Endodermal cell (in vitro differentiated cells): ENCODE data around the gene REG3A. TPM values are rescaled to one million over a fixed set of nuclear protein-coding genes. Genes with fewer than 3 reads are reported as not detected.

ENCODE experiments used
- DNase-seq: peaks from one replicate; pipeline ENCODE4 v3.0.0-alpha.2; 2017
- H3K27ac ChIP-seq: 2 replicates; pipeline ENCODE4 v1.5.1; 2013; ENCODE audit warnings: mild to moderate bottlenecking, low read depth, low read length, moderate library complexity
- H3K27me3 ChIP-seq: 2 replicates; pipeline ENCODE4 v1.6.1; 2013; ENCODE audit warnings: mild to moderate bottlenecking, low read length, moderate library complexity; ENCODE audit not compliant: insufficient read depth, control insufficient read depth, poor library complexity, severe bottlenecking
- H3K36me3 ChIP-seq: 2 replicates; pipeline ENCODE4 v1.7.0; 2013; ENCODE audit warnings: mild to moderate bottlenecking, low read length, moderate library complexity; ENCODE audit not compliant: control insufficient read depth, insufficient read depth
- H3K4me1 ChIP-seq: one replicate; pipeline ENCODE4 v1.7.0; 2013; ENCODE audit warnings: low read length; ENCODE audit not compliant: control insufficient read depth, insufficient read depth
- H3K4me3 ChIP-seq: 2 replicates; pipeline ENCODE4 v1.5.1; 2013; ENCODE audit warnings: mild to moderate bottlenecking, low read length, moderate library complexity
- H3K9ac ChIP-seq: 2 replicates; pipeline ENCODE4 v1.6.1; 2013; ENCODE audit warnings: mild to moderate bottlenecking, low read length, moderate library complexity; ENCODE audit not compliant: poor library complexity, severe bottlenecking; ENCODE audit errors: extremely low read depth
- H3K9me3 ChIP-seq: 2 replicates; pipeline ENCODE4 v1.6.1; 2013; ENCODE audit warnings: mild to moderate bottlenecking, low read length, moderate library complexity; ENCODE audit not compliant: control insufficient read depth
- H3K27ac Mint-ChIP-seq: 2 replicates; pipeline ENCODE4 v1.8.0; 2020; ENCODE audit warnings: mixed read lengths
- H3K27me3 Mint-ChIP-seq: 2 replicates; pipeline ENCODE4 v1.8.0; 2021; ENCODE audit warnings: mild to moderate bottlenecking, mixed read lengths; ENCODE audit not compliant: insufficient read depth
- H3K36me3 Mint-ChIP-seq: 2 replicates; pipeline ENCODE4 v1.8.0; 2020; ENCODE audit warnings: low read depth, mixed read lengths
- H3K4me1 Mint-ChIP-seq: 2 replicates; pipeline ENCODE4 v1.8.0; 2020; ENCODE audit warnings: mixed read lengths
- H3K4me3 Mint-ChIP-seq: 2 replicates; pipeline ENCODE4 v1.8.0; 2020; ENCODE audit warnings: mild to moderate bottlenecking, moderate library complexity, mixed read lengths
- H3K9me3 Mint-ChIP-seq: 2 replicates; pipeline ENCODE4 v1.8.0; 2020; ENCODE audit warnings: mild to moderate bottlenecking, mixed read lengths
- CTCF ChIP-seq: fragments of 200-600 bp; sonication (generic); conservative IDR thresholded peaks from 2 replicates; pipeline ENCODE4 v1.5.0; 2021; ENCODE audit warnings: antibody characterized with exemption, mild to moderate bottlenecking
- WGBS, 2 experiments: methylation state at CpG; one replicate each; pipeline versions ENCODE4 v1.1.5 to v1.1.7; 2013; ENCODE audit warnings: missing lambda C conversion rate in 2 of 2, mixed read lengths in 1 of 2; ENCODE audit not compliant: insufficient coverage in 1 of 2, insufficient read length in 1 of 2; 5-methylcytosine and 5-hydroxymethylcytosine counted together
- total RNA-seq, 2 donors: library from RNA; stranded (reverse); fragmentation: NEBNext Ultra II Directional in 1 of 2; extraction: Animal tissue kit (Norgen Biotek cat#: 25700) in 1 of 2; gene quantifications; 2 replicates in 1 of 2; 3 replicates in 1 of 2; pipeline ENCODE4 v1.2.1, GENCODE V29; 2021

Gene REG3A
- total RNA-seq, 2 donors from 2014 or later: not detected

DNA sequence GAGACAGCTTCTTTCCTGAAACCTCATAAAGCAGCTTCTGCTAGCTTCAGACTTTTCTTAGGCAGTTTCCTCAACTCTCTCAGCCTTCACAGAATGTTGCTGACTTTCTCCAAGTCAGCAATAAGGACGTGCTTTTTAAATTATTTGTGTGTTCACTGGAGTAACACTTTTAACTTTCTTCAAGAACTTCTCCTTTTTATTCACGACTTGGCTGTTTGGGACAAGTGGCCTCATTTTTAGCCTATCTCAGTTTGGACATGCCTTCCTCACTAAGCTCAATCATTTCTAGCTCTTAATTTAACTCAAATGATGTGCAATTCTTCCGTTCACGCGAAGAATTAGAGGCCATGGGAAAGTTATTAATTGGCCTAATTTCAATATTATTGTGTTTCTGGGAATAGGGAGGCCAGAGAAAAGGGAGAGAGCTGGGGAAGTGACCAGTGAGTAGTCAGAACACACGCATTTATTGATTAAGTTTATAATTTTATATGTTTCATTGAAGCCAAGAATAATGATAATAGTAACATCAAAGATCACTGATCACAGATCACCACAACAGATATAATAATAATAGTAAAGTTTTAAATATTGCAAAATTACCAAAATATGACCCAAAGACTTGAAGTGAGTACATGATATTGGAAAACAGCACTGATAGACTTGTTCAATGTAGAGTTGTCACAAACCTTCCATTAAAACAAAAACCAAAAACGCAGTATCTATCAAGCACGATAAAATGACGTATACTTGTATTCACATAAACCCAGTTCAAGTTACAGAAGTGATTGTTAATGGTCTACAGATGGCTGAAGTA is 34.4 kb downstream of the REG3A start:
- H3K36me3 Mint-ChIP-seq: no peaks in the 10 kb centered on the region
- no peak overlapping the region for H3K27ac ChIP-seq
- no peak for TF ChIP-seq CTCF
- H3K9ac ChIP-seq: no peak overlapping the region
- H3K4me1 ChIP-seq: no peaks in the 10 kb centered on the region
- peaks cover 7% of the 10 kb centered on the region for H3K27me3 Mint-ChIP-seq
- DNase-seq: no peak
- H3K27me3 ChIP-seq: peaks cover 14% of the 10 kb centered on the region
- no peaks in the 10 kb centered on the region for H3K9me3 Mint-ChIP-seq
- no peaks in the 10 kb centered on the region for H3K9me3 ChIP-seq
- H3K36me3 ChIP-seq: no peaks in the 10 kb centered on the region
- no peak overlapping the region for H3K27ac Mint-ChIP-seq
- 91 to 98% methylated on average over 5 to 8 of the region's 9 CpGs for WGBS, 2 experiments
- H3K4me3 ChIP-seq: no peak overlapping the region
- no peaks in the 10 kb centered on the region for H3K4me1 Mint-ChIP-seq
- H3K4me3 Mint-ChIP-seq: no peak overlapping the region

- Mint-ChIP-seq H3K36me3 (no peaks in the 10 kb centered on the region), H3K4me3 (no peak overlapping the region), H3K9me3 (peaks cover 3% of the 10 kb centered on the region), H3K4me1 (no peaks in the 10 kb centered on the region), H3K27me3 (peaks cover 7% of the 10 kb centered on the region), H3K27ac (no peak overlapping the region)
- 85 to 89% methylated on average over 2 of the region's 2 CpGs for WGBS, 2 experiments
- peaks cover 9% of the 10 kb centered on the region for H3K27me3 ChIP-seq
- TF ChIP-seq CTCF: no peak
- H3K4me1 ChIP-seq: no peaks in the 10 kb centered on the region
- no peak overlapping the region for H3K27ac ChIP-seq
- H3K9me3 ChIP-seq: no peaks in the 10 kb centered on the region
- H3K4me3 ChIP-seq: no peak overlapping the region
- DNase-seq: no peak
- H3K9ac ChIP-seq: no peak overlapping the region
- H3K36me3 ChIP-seq: no peaks in the 10 kb centered on the region
Observed at GRCh38 chr2:79122676-79123075, 36.9 kb downstream of the REG3A start.

DNA sequence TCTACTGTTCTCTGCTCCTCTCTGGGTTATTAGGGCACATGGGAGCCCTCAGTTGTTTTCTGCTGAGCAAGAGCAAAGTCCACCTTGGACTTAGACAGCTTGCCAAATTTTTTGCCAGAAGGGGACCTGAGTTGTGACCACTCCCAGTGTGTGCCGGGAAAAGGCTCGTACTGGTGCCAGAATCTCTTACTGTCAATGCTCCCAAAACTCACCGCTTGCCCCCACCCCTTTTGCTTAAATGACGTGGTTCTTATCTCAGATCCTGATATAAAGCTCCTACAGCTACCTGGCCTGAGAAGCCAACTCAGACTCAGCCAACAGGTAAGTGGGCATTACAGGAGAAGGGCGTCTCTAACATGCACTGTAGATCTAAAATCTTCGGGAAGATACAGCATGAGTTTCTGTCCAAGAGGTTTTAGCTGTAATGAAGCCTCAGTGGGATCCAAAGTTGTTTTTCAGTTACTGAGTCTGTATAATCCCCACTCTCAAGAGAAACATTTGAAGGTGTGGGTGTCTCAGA is 39.3 kb downstream of the REG3A start, which contains the start of gene REG1A:
REG1A (plus strand) TSS at position 295 of the 520 bp plus-strand sequence. CDS start 374 bp downstream, outside the sequence.
- Mint-ChIP-seq H3K4me1 (no peaks in the 10 kb centered on the region), H3K27me3 (peaks cover 7% of the 10 kb centered on the region), H3K4me3 (no peak within 1 kb of the TSS), H3K27ac (no peak within 1 kb of the TSS), H3K36me3 (no peaks in the 10 kb centered on the region), H3K9me3 (peaks cover 3% of the 10 kb centered on the region)
- Histone ChIP-seq H3K27ac (no peak within 1 kb of the TSS), H3K9ac (no peak within 1 kb of the TSS), H3K36me3 (no peaks in the 10 kb centered on the region), H3K9me3 (no peaks in the 10 kb centered on the region), H3K27me3 (peaks cover 9% of the 10 kb centered on the region), H3K4me1 (no peaks in the 10 kb centered on the region), H3K4me3 (no peak within 1 kb of the TSS)
- no peak for TF ChIP-seq CTCF
- DNase-seq: no peak
- WGBS, 2 experiments: 74 to 75% methylated on average over 6 of the region's 6 CpGs
